ENCODE results near the gene KLRC2. TPM values are rescaled to one million over a fixed set of nuclear protein-coding genes. Genes with fewer than 3 reads are reported as not detected.
"Not testable (repeated sequence)": the region's sequence is repeated elsewhere in the genome, so short reads cannot be mapped to it uniquely, and the experiment has no call there.

Gene KLRC2
- total and polyA plus RNA-seq, 2 of the 4 experiments (the other 2 are of a cell fraction) = not detected

- Histone ChIP-seq H3K56ac (ENCODE audit: extremely low read depth, insufficient read depth, low read length) (no peak overlapping the region), H4K8ac (ENCODE audit: low read depth in 2 of 2, low read length in 2 of 2) (no peak overlapping the region), H3K4ac (ENCODE audit: low read depth, low read length) (no peak overlapping the region), H2AK9ac (replicated peaks; ENCODE audit: low read depth, low read length, poor library complexity) (no peak overlapping the region), H3K14ac (replicated peaks; ENCODE audit: low read depth, low read length) (no peak overlapping the region), H4K20me1 (ENCODE audit: insufficient read depth, low read length) (no peaks in the 10 kb centered on the region), H3K79me1 (ENCODE audit: low read depth in 1 of 2, low read length in 2 of 2) (no peaks in the 10 kb centered on the region), H3K9ac (ENCODE audit: low read depth, low read length) (no peak overlapping the region), H4K91ac (ENCODE audit: insufficient read depth, low read depth, low read length) (no peak overlapping the region), H3K4me1 (ENCODE audit: control insufficient read depth, insufficient read depth, low read length) (no peaks in the 10 kb centered on the region), H2BK5ac (ENCODE audit: low read depth, low read length, poor library complexity, severe bottlenecking) (no peak overlapping the region), H3K4me2 (ENCODE audit: low read depth, low read length) (no peak overlapping the region), H3K27ac (ENCODE audit: insufficient read depth, low read length) (no peak overlapping the region), H3K27me3 (ENCODE audit: control insufficient read depth, insufficient read depth, low read length) (no peaks in the 10 kb centered on the region; the same call in 1 of the 2 replicates), H2BK20ac (ENCODE audit: low read depth, low read length) (no peak overlapping the region), H3K23ac (ENCODE audit: low read depth, low read length) (no peak overlapping the region), H2AK5ac (ENCODE audit: low read depth, low read length) (no peak overlapping the region), H3K36me3 (ENCODE audit: control insufficient read depth, insufficient read depth, low read length) (no peaks in the 10 kb centered on the region), H2AFZ (replicated peaks; ENCODE audit: low read length, poor library complexity) (no peak overlapping the region), H4K5ac (ENCODE audit: low read depth, low read length) (no peak overlapping the region), H2BK15ac (ENCODE audit: low read depth, low read length) (no peak overlapping the region), H3K9me1 (ENCODE audit: insufficient read depth, low read length) (no peaks in the 10 kb centered on the region), H2BK120ac (ENCODE audit: low read depth, low read length) (no peak overlapping the region), H3K9me3 (ENCODE audit: control insufficient read depth, insufficient read depth, low read length) (no peaks in the 10 kb centered on the region), H3K18ac (ENCODE audit: low read depth, low read length) (no peak overlapping the region), H3K4me3 (ENCODE audit: insufficient read depth, low read depth, low read length) (no peak overlapping the region)
- CTCF ChIA-PET = no interaction called here
- no TSS peak for BruUV-seq (replicated peaks)
- dilution Hi-C loops (cut with HindIII; ENCODE audit: low sequenced_read_pairs, unreplicated experiment) = no loop called here
- 100% methylated on average over 1 of the region's 2 CpGs; no CpG with 5 or more reads in 1 of the 2 experiments for WGBS, 2 experiments (ENCODE audit: extremely low coverage in 2 of 2, insufficient read length in 1 of 2)
- ATAC-seq (ENCODE audit: low read depth) (no peak), DNase-seq (no peak)
- intact Hi-C loops (cut with micrococcal nuclease) = no loop called here
- in situ Hi-C loops (cut with MboI; ENCODE audit: low sequenced_read_pairs) = no loop called here
- TF ChIP-seq, protein P1, sequence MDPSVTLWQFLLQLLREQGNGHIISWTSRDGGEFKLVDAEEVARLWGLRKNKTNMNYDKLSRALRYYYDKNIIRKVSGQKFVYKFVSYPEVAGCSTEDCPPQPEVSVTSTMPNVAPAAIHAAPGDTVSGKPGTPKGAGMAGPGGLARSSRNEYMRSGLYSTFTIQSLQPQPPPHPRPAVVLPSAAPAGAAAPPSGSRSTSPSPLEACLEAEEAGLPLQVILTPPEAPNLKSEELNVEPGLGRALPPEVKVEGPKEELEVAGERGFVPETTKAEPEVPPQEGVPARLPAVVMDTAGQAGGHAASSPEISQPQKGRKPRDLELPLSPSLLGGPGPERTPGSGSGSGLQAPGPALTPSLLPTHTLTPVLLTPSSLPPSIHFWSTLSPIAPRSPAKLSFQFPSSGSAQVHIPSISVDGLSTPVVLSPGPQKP (IDR thresholded peaks at IDR 0.05; ENCODE audit: borderline replicate concordance, low read depth, low read length) = no peak
- no peak for TF ChIP-seq BHLHE40 (IDR thresholded peaks at IDR 0.05; ENCODE audit: low read depth, low read length)
- no peak for TF ChIP-seq MAZ (IDR thresholded peaks at IDR 0.05; ENCODE audit: borderline replicate concordance, low read depth, low read length)
- POLR2A ChIA-PET (ENCODE audit: unreplicated experiment) = no interaction called here
Measured at GRCh38 chr12:10397296-10397695, 38.5 kb downstream of the KLRC2 start.

DNA sequence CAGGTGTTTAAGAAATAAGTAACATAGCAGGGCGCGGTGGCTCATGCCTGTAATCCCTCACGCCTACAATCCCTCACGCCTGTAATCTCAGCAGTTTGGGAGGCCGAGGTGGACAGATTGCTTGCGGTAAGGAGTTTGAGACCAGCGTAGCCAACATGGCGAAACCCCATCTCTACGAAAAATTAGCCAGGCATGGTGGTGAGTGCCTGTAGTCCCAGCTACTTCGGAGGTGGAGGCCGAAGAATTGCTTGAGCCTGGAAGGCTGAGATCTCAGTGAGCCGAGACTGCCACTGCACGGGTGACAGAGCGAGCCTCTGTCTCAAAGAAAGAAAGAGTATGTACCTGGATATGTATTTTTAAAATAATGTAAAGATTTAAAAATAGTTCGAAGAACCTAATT, 39.6 kb downstream of the KLRC2 start:
- POLR2A ChIA-PET (ENCODE audit: unreplicated experiment); BruUV-seq (replicated peaks); H3K27ac ChIP-seq (ENCODE audit: insufficient read depth, low read length); in situ Hi-C loops (cut with MboI; ENCODE audit: low sequenced_read_pairs); H2BK5ac ChIP-seq (ENCODE audit: low read depth, low read length, poor library complexity, severe bottlenecking); H3K27me3 ChIP-seq (ENCODE audit: control insufficient read depth, insufficient read depth, low read length); H2BK20ac ChIP-seq (ENCODE audit: low read depth, low read length); H2BK15ac ChIP-seq (ENCODE audit: low read depth, low read length); H3K18ac ChIP-seq (ENCODE audit: low read depth, low read length); H2AFZ ChIP-seq (replicated peaks; ENCODE audit: low read length, poor library complexity); H3K56ac ChIP-seq (ENCODE audit: extremely low read depth, insufficient read depth, low read length); intact Hi-C loops (cut with micrococcal nuclease); CTCF ChIA-PET; H3K4me1 ChIP-seq (ENCODE audit: control insufficient read depth, insufficient read depth, low read length); H3K79me1 ChIP-seq (ENCODE audit: low read depth in 1 of 2, low read length in 2 of 2); H3K36me3 ChIP-seq (ENCODE audit: control insufficient read depth, insufficient read depth, low read length); dilution Hi-C loops (cut with HindIII; ENCODE audit: low sequenced_read_pairs, unreplicated experiment); H3K9ac ChIP-seq (ENCODE audit: low read depth, low read length); H3K4me2 ChIP-seq (ENCODE audit: low read depth, low read length); H3K14ac ChIP-seq (replicated peaks; ENCODE audit: low read depth, low read length); H4K8ac ChIP-seq (ENCODE audit: low read depth in 2 of 2, low read length in 2 of 2); ATAC-seq (ENCODE audit: low read depth); H4K20me1 ChIP-seq (ENCODE audit: insufficient read depth, low read length); H4K5ac ChIP-seq (ENCODE audit: low read depth, low read length); H3K4me3 ChIP-seq (ENCODE audit: insufficient read depth, low read depth, low read length); H3K9me1 ChIP-seq (ENCODE audit: insufficient read depth, low read length); DNase-seq; H2AK9ac ChIP-seq (replicated peaks; ENCODE audit: low read depth, low read length, poor library complexity); H4K91ac ChIP-seq (ENCODE audit: insufficient read depth, low read depth, low read length); H2BK120ac ChIP-seq (ENCODE audit: low read depth, low read length); H3K23ac ChIP-seq (ENCODE audit: low read depth, low read length); H3K4ac ChIP-seq (ENCODE audit: low read depth, low read length); H2AK5ac ChIP-seq (ENCODE audit: low read depth, low read length); H3K9me3 ChIP-seq (ENCODE audit: control insufficient read depth, insufficient read depth, low read length): not testable (repeated sequence)
- WGBS, 2 experiments (ENCODE audit: extremely low coverage in 2 of 2, insufficient read length in 1 of 2) = 88% methylated on average over 5 of the region's 15 CpGs; no CpG with 5 or more reads in 1 of the 2 experiments

Measured in IMR-90 (cell line).